B cell (primary cell): ENCODE data around the gene TIGD6. TPM values are rescaled to one million over a fixed set of nuclear protein-coding genes. Genes with fewer than 3 reads are reported as not detected.

ENCODE experiments used
- ATAC-seq: fragments of 200-7000 bp; cut with Tn5 transposase; one replicate; pipeline ENCODE4 v1.10.0; 2021; ENCODE audit warnings: low read depth, mild to moderate bottlenecking, moderate number of reproducible peaks, moderate library complexity
- CTCF ChIA-PET: fragments of 350-600 bp; sonication (Branson Sonifier 250); formaldehyde crosslinking; loops from one replicate; lab custom pipeline; 2021; ENCODE audit warnings: antibody characterized with exemption, inconsistent platforms; lab: Charles Lee
- POLR2A ChIA-PET: fragments of 350-600 bp; sonication (Branson Sonifier 250); formaldehyde crosslinking; loops from one replicate; lab custom pipeline; 2021; ENCODE audit warnings: antibody characterized with exemption; lab: Charles Lee
- DNase-seq: peaks from one replicate; pipeline ENCODE4 v3.0.0; 2013
- H2AFZ ChIP-seq: 2 replicates; pipeline ENCODE4 v1.6.1; 2012; ENCODE audit warnings: mild to moderate bottlenecking, low read depth, low read length; ENCODE audit not compliant: insufficient read depth, poor library complexity, severe bottlenecking
- H3K27ac ChIP-seq, 2 donors: 1 replicate in 1 of 2; 2 replicates in 1 of 2; pipeline ENCODE4 v1.5.1; 2012 to 2013; ENCODE audit warnings: low read length in 2 of 2, mild to moderate bottlenecking in 2 of 2, moderate library complexity in 1 of 2
- H3K27me3 ChIP-seq, 4 experiments: fragments of 200-600 bp in 1 of 4; sonication (generic) in 1 of 4; replicated peaks in 1 of 4; 1 replicate in 2 of 4; 2 replicates in 2 of 4; pipeline versions ENCODE4 v1.6.1 to v1.7.0; 2013 to 2016; ENCODE audit warnings: low read length in 3 of 4, mild to moderate bottlenecking in 2 of 4, mixed read lengths in 1 of 4, moderate library complexity in 1 of 4; ENCODE audit not compliant: insufficient read depth in 4 of 4, control insufficient read depth in 3 of 4; ENCODE audit errors: control extremely low read depth in 1 of 4
- H3K36me3 ChIP-seq, 2 experiments: replicated peaks in 1 of 2; 1 replicate in 1 of 2; 2 replicates in 1 of 2; pipeline versions ENCODE4 v1.6.1 to v1.7.1; 2013; ENCODE audit warnings: low read length in 1 of 2; ENCODE audit not compliant: insufficient read depth in 2 of 2, control insufficient read depth in 1 of 2; ENCODE audit errors: control extremely low read depth in 1 of 2, extremely low read depth in 1 of 2
- H3K4me1 ChIP-seq, 2 donors: fragments of 200-600 bp in 1 of 2; sonication (generic) in 1 of 2; 1 replicate in 1 of 2; 2 replicates in 1 of 2; pipeline versions ENCODE4 v1.5.1 to v1.6.1; 2013 to 2017; ENCODE audit warnings: low read length in 2 of 2; ENCODE audit not compliant: control insufficient read depth in 2 of 2, insufficient read depth in 2 of 2
- H3K4me2 ChIP-seq: replicated peaks from 2 replicates; pipeline ENCODE3; 2012; ENCODE audit warnings: mild to moderate bottlenecking, low read depth, low read length; ENCODE audit not compliant: poor library complexity, severe bottlenecking
- H3K4me3 ChIP-seq, 5 experiments: fragments of 200-600 bp in 1 of 5; sonication (generic) in 1 of 5; 1 replicate in 3 of 5; 2 replicates in 2 of 5; pipeline versions ENCODE4 v1.5.1 to v1.7.0; 2011 to 2016; ENCODE audit warnings: low read length in 4 of 5, mild to moderate bottlenecking in 4 of 5, low read depth in 2 of 5, control low read depth in 1 of 5, moderate library complexity in 1 of 5; ENCODE audit not compliant: insufficient read depth in 1 of 5; ENCODE audit errors: control extremely low read depth in 1 of 5, extremely low read depth in 1 of 5
- H3K79me2 ChIP-seq: fragments of 200-600 bp; sonication (generic); one replicate; pipeline ENCODE4 v1.6.0; 2016; ENCODE audit warnings: low read length; ENCODE audit not compliant: control insufficient read depth, insufficient read depth
- H3K9ac ChIP-seq: fragments of 200-600 bp; sonication (generic); 2 replicates; pipeline ENCODE4 v1.6.1; 2017; ENCODE audit warnings: mild to moderate bottlenecking, low read length, moderate library complexity
- H3K9me3 ChIP-seq, 3 donors: one replicate each; pipeline versions ENCODE4 v1.6.1 to v1.7.1; 2013; ENCODE audit warnings: low read length in 2 of 3; ENCODE audit not compliant: control insufficient read depth in 2 of 3, insufficient read depth in 1 of 3; ENCODE audit errors: control extremely low read depth in 1 of 3
- H4K20me1 ChIP-seq: 2 replicates; pipeline ENCODE4 v1.6.0; 2012; ENCODE audit warnings: mild to moderate bottlenecking, low read length; ENCODE audit not compliant: insufficient read depth, control insufficient read depth, poor library complexity, severe bottlenecking
- H3K27ac Mint-ChIP-seq: one replicate; pipeline ENCODE4 v1.8.0; 2021; ENCODE audit warnings: mixed read lengths
- H3K27me3 Mint-ChIP-seq: one replicate; pipeline ENCODE4 v1.8.0; 2021; ENCODE audit warnings: mixed read lengths
- H3K4me1 Mint-ChIP-seq: one replicate; pipeline ENCODE4 v1.8.0; 2021; ENCODE audit warnings: mixed read lengths
- H3K4me3 Mint-ChIP-seq: one replicate; pipeline ENCODE4 v1.8.0; 2021; ENCODE audit warnings: mixed read lengths
- H3K9me3 Mint-ChIP-seq: one replicate; pipeline ENCODE4 v1.8.0; 2022; ENCODE audit warnings: mixed read lengths; ENCODE audit not compliant: insufficient read depth
- CTCF ChIP-seq: fragments of 200-600 bp; IDR thresholded peaks from one replicate; pipeline ENCODE4 v1.8.0; 2022; ENCODE audit warnings: antibody characterized with exemption, mild to moderate bottlenecking
- EZH2 ChIP-seq: IDR thresholded peaks from 2 replicates; pipeline ENCODE4 v1.6.1; 2012; ENCODE audit warnings: borderline replicate concordance, low read depth, mild to moderate bottlenecking, moderate library complexity, low read length; ENCODE audit not compliant: insufficient read depth, poor library complexity, severe bottlenecking
- WGBS: methylation state at CpG from one replicate; pipeline ENCODE4 v1.1.5; 2013; ENCODE audit warnings: missing lambda C conversion rate; ENCODE audit not compliant: insufficient coverage; 5-methylcytosine and 5-hydroxymethylcytosine counted together
- intact Hi-C: fragments of 100-400 bp; cut with micrococcal nuclease; formaldehyde crosslinking; loops from one replicate; pipeline ENCODE4 v1.10.0; 2022
- polyA plus RNA-seq: library from polyadenylated mRNA; depleted of rRNA; stranded (reverse); fragments of >200 nt; gene quantifications from 2 replicates; pipeline ENCODE4 v1.2.3, GENCODE V29; 2012
- total RNA-seq, 2 donors: library from RNA; stranded (reverse); fragments of 120-200 nt in 1 of 2; gene quantifications; 1 replicate in 1 of 2; 2 replicates in 1 of 2; pipeline versions ENCODE4 v1.2.3 to v1.2.4, GENCODE V29; 2013 to 2022

TIGD6 gene
- total and polyA plus RNA-seq, 2 donors (not counting 1 experiment from before 2014, with no cell fraction given) = 2.1 to 5.4 TPM

GRCh38 chr5:149961957-149962409, 38.5 kb downstream of the TIGD6 start:
- ChIA-PET POLR2A (interaction anchor here (0.5 to 1.2 kb wide), 3 partner anchors 39 to 1793 kb away, joined by 3 to 6 read pairs (median 3); partner anchors contain the start of genes HMGXB3 and TIGD6), CTCF (interaction anchor here (0.7 to 1.6 kb wide), 8 partner anchors 16 to 343 kb away, joined by 3 to 5 read pairs (median 4); partner anchors contain the start of genes HMGXB3 and TIGD6)
- intact Hi-C loops = loop anchor here (5.0 to 10.0 kb wide), 2 partner anchors 450 to 1293 kb away; partner anchors contain the start of genes CD74 and GM2A
- Mint-ChIP-seq H3K4me1 (peaks cover 29% of the 10 kb centered on the region), H3K27me3 (no peaks in the 10 kb centered on the region), H3K27ac (peak overlapping the region; percentile 73), H3K9me3 (no peaks in the 10 kb centered on the region), H3K4me3 (peak overlapping the region; percentile 93)
- Histone ChIP-seq H4K20me1 (no peaks in the 10 kb centered on the region), H3K9ac (no peak overlapping the region), H3K27ac (no peak overlapping the region), H3K36me3 (no peaks in the 10 kb centered on the region), H3K4me1 (peaks cover 20% of the 10 kb centered on the region in 2 donors), H3K27me3 (no peaks in the 10 kb centered on the region), H3K4me3 (no peak overlapping the region), H3K9me3 (no peaks in the 10 kb centered on the region), H3K4me2 (no peak overlapping the region), H2AFZ (no peak overlapping the region), H3K79me2 (peaks cover 14% of the 10 kb centered on the region)
- TF ChIP-seq CTCF = peak; percentile 5
- TF ChIP-seq EZH2 = no peak
- WGBS = 93% methylated on average over 6 of the region's 6 CpGs
- ATAC-seq (no peak), DNase-seq (peak; percentile 26)

GRCh38 chr5:149961186-149961685, 39.2 kb downstream of the TIGD6 start:
- ATAC-seq (peak; percentile 1), DNase-seq (no peak)
- H3K27me3 Mint-ChIP-seq = no peaks in the 10 kb centered on the region

More at GRCh38 chr5:149961186-149961685, 39.2 kb downstream of the TIGD6 start:
- Histone ChIP-seq H3K27ac (peak overlapping the region in 1 of 2 donors; percentile 35), H3K9me3 (no peaks in the 10 kb centered on the region), H3K79me2 (peaks cover 11% of the 10 kb centered on the region), H3K9ac (peak overlapping the region; percentile 79), H3K36me3 (no peaks in the 10 kb centered on the region), H2AFZ (peak overlapping the region; percentile 92), H4K20me1 (no peaks in the 10 kb centered on the region), H3K27me3 (no peaks in the 10 kb centered on the region), H3K4me1 (peaks cover 20% of the 10 kb centered on the region in 2 donors), H3K4me3 (peak overlapping the region; percentile 54 to 85 (median 79)), H3K4me2 (peak overlapping the region; percentile 83)
- ChIA-PET CTCF (interaction anchor here (0.7 to 1.6 kb wide), 8 partner anchors 17 to 343 kb away, joined by 3 to 5 read pairs (median 4); no protein-coding TSS in a partner anchor), POLR2A (interaction anchor here (1.2 to 2.3 kb wide), 2 partner anchors 39 to 40 kb away, joined by 3 to 9 read pairs; partner anchors contain the start of genes HMGXB3 and TIGD6)
- intact Hi-C loops = loop anchor here (5.0 to 10.0 kb wide), 2 partner anchors 451 to 1294 kb away; partner anchors contain the start of genes CD74 and GM2A
- WGBS = 6% methylated on average over 15 of the region's 23 CpGs
- TF ChIP-seq CTCF (no peak), EZH2 (no peak)
- no peaks in the 10 kb centered on the region for H3K9me3 Mint-ChIP-seq
- peaks cover 29% of the 10 kb centered on the region for H3K4me1 Mint-ChIP-seq
- H3K4me3 Mint-ChIP-seq = peak overlapping the region; percentile 93
- H3K27ac Mint-ChIP-seq = peak overlapping the region; percentile 73
